Spleen (tissue), 11 donors: ENCODE data around the gene NOM1. TPM values are rescaled to one million over a fixed set of nuclear protein-coding genes. Genes with fewer than 3 reads are reported as not detected.

Source experiments
- DNase-seq: peaks from one replicate; pipeline ENCODE4 v3.0.0-alpha.2; 2020
- H3K27ac ChIP-seq, 8 donors: fragments of 200-600 bp; sonication (generic) in 7 of 8; 1 replicate in 4 of 8; 2 replicates in 4 of 8; pipeline versions ENCODE4 v1.5.0 to v1.8.0; 2016 to 2021; ENCODE audit warnings: inconsistent platforms in 4 of 8, mild to moderate bottlenecking in 4 of 8, moderate library complexity in 1 of 8
- H3K27me3 ChIP-seq, 7 donors: fragments of 200-600 bp; sonication (generic) in 6 of 7; replicated peaks in 1 of 7; 1 replicate in 4 of 7; 2 replicates in 3 of 7; pipeline versions ENCODE4 v1.5.0 to v1.8.0; 2016 to 2021; ENCODE audit warnings: inconsistent platforms in 3 of 7, mild to moderate bottlenecking in 1 of 7
- H3K36me3 ChIP-seq, 6 donors: fragments of 200-600 bp; sonication (generic) in 5 of 6; 1 replicate in 4 of 6; 2 replicates in 2 of 6; pipeline versions ENCODE4 v1.5.0 to v1.8.0; 2016 to 2021; ENCODE audit warnings: inconsistent platforms in 2 of 6
- H3K4me1 ChIP-seq, 6 donors: fragments of 200-600 bp; sonication (generic) in 5 of 6; 1 replicate in 3 of 6; 2 replicates in 3 of 6; pipeline versions ENCODE4 v1.5.0 to v1.8.0; 2016 to 2021; ENCODE audit warnings: inconsistent platforms in 3 of 6
- H3K4me3 ChIP-seq, 8 donors: fragments of 200-600 bp; sonication (generic) in 7 of 8; 1 replicate in 4 of 8; 2 replicates in 4 of 8; pipeline versions ENCODE4 v1.5.0 to v1.8.0; 2016 to 2021; ENCODE audit warnings: inconsistent platforms in 4 of 8, mild to moderate bottlenecking in 4 of 8, moderate library complexity in 2 of 8
- H3K9me3 ChIP-seq, 8 donors: fragments of 200-600 bp; sonication (generic) in 7 of 8; 1 replicate in 4 of 8; 2 replicates in 4 of 8; pipeline versions ENCODE4 v1.5.0 to v1.8.0; 2016 to 2021; ENCODE audit warnings: inconsistent platforms in 4 of 8
- POLR2A ChIP-seq, 3 donors: fragments of 450-650 bp; IDR thresholded peaks; one replicate each; pipeline ENCODE4 v1.5.1; 2017; ENCODE audit warnings: antibody characterized with exemption in 3 of 3, mild to moderate bottlenecking in 1 of 3
- POLR2AphosphoS5 ChIP-seq, 3 donors: sonication (generic); formaldehyde crosslinking; IDR thresholded peaks; one replicate each; pipeline ENCODE4 v1.5.1; 2017; ENCODE audit warnings: antibody characterized with exemption in 3 of 3
- WGBS, 5 donors: extraction: QIAGEN DNeasy Blood & Tissue Kit in 3 of 5; methylation state at CpG; one replicate each; pipeline versions ENCODE4 v1.1.5 to v1.1.7; 2013 to 2018; 5-methylcytosine and 5-hydroxymethylcytosine counted together
- intact Hi-C: fragments of 100-400 bp; cut with DNase I; formaldehyde crosslinking; loops from one replicate; pipeline ENCODE4 v1.15.0; 2023; ENCODE audit warnings: low total_unique reads
- polyA plus RNA-seq, 3 donors: library from polyadenylated mRNA; stranded (reverse); fragments of 200-250 nt; gene quantifications; one replicate each; pipeline ENCODE4 v1.2.1, GENCODE V29; 2013
- total RNA-seq, 7 donors: library from RNA; depleted of rRNA in 3 of 7; stranded (reverse); fragments of >200 nt in 3 of 7; fragmentation: NEBNext Ultra II Directional in 4 of 7; extraction: Animal tissue kit (Norgen Biotek cat#: 25700) in 4 of 7; gene quantifications; one replicate each; pipeline versions ENCODE4 v1.1.0 to v1.2.1, GENCODE V29; 2016 to 2021
- TF ChIP-seq, protein P1 (sequence below), 11 experiments: fragments of 200-600 bp in 7 of 11; fragments of 450-650 bp in 4 of 11; sonication (generic) in 4 of 11; IDR thresholded peaks in 8 of 11; conservative IDR thresholded peaks in 3 of 11; 1 replicate in 7 of 11; 2 replicates in 4 of 11; pipeline versions ENCODE4 v1.4.0 to v1.8.0; 2016 to 2021; ENCODE audit warnings: antibody characterized with exemption in 11 of 11, inconsistent platforms in 4 of 11, mild to moderate bottlenecking in 1 of 11
- donor health status: healthy with polysubstance abuse.
- donor health status: DM: no; HTN: no; CAD: no; lungs with moderate emphysema.
- donor health status: DM: no; HTN: no; CAD: no.
- donor health status: Bipolar disorder and iron deficiency.
- donor health status: healthy.
- donor health status: DM: no; HTN: no; CAD: no.
- donor health status: DM: yes; HTN: yes; CAD: no.

The NOM1 gene
- total and polyA plus RNA-seq, 10 donors = 4.5 to 31.1 (median 22.0) TPM

DNA sequence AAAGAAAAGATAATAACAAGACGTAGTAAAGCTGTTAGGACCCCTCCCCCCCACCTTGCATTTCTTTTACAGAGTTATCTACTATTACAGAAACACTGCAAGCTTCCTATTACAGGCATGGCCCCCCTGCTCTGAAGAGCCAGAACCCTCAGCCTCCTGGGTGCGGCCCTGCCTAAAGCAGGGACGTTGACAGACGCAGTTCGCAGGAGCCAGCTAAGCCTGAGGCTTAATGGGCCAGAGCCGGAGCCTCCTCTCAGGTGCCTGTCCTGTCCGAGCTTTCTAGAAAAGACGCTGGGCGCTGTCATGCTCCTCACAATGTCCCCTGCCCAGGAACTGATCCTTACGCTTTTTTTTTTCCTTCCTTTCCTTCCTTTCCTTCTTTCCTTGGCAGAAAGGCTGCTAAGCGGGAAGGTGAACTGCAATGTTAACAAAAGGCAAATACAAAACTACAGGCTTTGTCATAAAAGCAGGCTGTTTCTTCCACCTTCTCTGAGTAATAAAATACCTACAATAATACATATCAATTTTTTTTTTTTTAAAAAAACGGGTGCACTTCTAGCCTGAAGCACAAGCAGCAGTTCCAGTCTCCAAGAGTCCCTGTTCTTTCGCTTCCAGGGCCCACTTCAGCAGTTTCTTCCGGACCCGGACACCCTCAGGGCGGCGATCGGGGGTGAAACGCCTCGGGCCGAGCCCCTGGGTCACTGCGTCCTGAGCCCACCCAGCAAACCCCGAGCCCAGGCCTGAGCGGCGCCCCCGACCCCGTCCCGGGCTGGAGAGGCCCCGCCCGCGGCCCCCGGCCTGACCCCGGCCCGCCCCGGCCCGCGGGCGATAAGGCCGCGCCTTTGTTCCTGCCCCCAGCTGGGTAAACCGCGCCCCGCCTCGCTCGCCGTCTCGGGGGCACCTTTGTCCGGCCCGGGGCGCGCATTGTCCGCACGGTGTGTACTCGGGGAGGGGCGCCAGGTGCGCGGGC is 49.8 kb downstream of the NOM1 start:
- TF ChIP-seq POLR2AphosphoS5 (IDR thresholded peaks at IDR 0.05) (no peak), POLR2A (IDR thresholded peaks at IDR 0.05) (no peak)
- TF ChIP-seq, protein P1, sequence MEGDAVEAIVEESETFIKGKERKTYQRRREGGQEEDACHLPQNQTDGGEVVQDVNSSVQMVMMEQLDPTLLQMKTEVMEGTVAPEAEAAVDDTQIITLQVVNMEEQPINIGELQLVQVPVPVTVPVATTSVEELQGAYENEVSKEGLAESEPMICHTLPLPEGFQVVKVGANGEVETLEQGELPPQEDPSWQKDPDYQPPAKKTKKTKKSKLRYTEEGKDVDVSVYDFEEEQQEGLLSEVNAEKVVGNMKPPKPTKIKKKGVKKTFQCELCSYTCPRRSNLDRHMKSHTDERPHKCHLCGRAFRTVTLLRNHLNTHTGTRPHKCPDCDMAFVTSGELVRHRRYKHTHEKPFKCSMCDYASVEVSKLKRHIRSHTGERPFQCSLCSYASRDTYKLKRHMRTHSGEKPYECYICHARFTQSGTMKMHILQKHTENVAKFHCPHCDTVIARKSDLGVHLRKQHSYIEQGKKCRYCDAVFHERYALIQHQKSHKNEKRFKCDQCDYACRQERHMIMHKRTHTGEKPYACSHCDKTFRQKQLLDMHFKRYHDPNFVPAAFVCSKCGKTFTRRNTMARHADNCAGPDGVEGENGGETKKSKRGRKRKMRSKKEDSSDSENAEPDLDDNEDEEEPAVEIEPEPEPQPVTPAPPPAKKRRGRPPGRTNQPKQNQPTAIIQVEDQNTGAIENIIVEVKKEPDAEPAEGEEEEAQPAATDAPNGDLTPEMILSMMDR (IDR thresholded peaks at IDR 0.05 in 8 of 11, conservative IDR thresholded peaks at IDR 0.05 in 3 of 11) = no peak
- peak; percentile 80 for DNase-seq
- Histone ChIP-seq H3K4me3 (peak overlapping the region; percentile 35 to 78 (median 55)), H3K9me3 (no peaks in the 10 kb centered on the region), H3K36me3 (no peaks in the 10 kb centered on the region), H3K4me1 (peaks cover 10 to 55% (median 45%) of the 10 kb centered on the region in 6 donors), H3K27ac (peak overlapping the region in 1 of 8 donors; percentile 3), H3K27me3 (peaks cover 17 to 99% (median 62%) of the 10 kb centered on the region in 7 donors)
- WGBS, 5 donors = 8 to 36% (median 12%) methylated on average over 13 to 57 of the region's 57 CpGs
- intact Hi-C loops = no loop called here

DNA sequence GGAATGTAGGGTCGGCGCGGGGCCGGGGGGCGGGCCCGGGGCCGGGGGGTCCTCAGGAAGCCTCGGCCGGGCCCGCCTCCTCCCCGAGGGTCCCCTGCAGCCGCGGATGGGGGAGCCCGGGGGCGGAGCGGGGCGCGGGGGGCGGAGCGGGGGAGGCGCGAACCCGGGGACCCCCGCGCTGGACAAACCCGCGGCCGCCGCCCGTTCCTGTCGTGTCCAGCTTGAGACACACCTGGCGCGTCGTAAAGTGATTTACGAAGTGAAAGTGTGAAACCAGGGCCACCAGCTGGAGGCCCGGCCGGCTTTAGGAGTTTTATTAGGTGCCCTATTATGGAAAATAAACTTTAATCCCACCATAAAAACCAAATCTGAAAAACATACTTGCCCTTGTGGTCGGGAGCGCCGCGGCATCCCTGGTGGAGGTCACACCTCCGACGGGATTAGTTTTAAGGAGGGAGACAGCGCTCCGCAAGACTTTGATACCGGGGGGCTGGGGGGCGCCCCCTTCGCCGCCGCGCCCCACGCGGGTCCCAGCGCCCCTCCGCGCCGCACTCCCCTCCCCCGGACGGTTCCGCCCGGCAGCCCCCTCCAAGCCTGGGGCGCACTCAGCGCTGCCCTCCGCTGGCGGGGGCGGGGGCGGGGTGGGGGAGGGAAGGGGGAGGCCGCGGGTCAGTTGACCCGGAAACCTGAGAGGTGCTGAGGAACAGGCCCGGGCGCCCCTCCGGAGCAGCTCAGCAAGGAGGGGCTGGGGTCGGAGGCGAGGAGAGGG is 50.6 kb downstream of the NOM1 start:
- Histone ChIP-seq H3K4me3 (peak overlapping the region; percentile 35 to 78 (median 55)), H3K27ac (peak overlapping the region in 1 of 8 donors; percentile 3), H3K36me3 (no peaks in the 10 kb centered on the region), H3K4me1 (peaks cover 10 to 64% (median 54%) of the 10 kb centered on the region in 6 donors), H3K9me3 (no peaks in the 10 kb centered on the region), H3K27me3 (peaks cover 17 to 100% (median 70%) of the 10 kb centered on the region in 7 donors)
- TF ChIP-seq POLR2A (IDR thresholded peaks at IDR 0.05) (no peak), POLR2AphosphoS5 (IDR thresholded peaks at IDR 0.05) (no peak)
- TF ChIP-seq, protein P1 (IDR thresholded peaks at IDR 0.05 in 8 of 11, conservative IDR thresholded peaks at IDR 0.05 in 3 of 11) = no peak
- peak; percentile 74 for DNase-seq
- intact Hi-C loops = no loop called here
- 1 to 2% (median 2%) methylated on average over 44 to 75 of the region's 75 CpGs for WGBS, 5 donors

DNA sequence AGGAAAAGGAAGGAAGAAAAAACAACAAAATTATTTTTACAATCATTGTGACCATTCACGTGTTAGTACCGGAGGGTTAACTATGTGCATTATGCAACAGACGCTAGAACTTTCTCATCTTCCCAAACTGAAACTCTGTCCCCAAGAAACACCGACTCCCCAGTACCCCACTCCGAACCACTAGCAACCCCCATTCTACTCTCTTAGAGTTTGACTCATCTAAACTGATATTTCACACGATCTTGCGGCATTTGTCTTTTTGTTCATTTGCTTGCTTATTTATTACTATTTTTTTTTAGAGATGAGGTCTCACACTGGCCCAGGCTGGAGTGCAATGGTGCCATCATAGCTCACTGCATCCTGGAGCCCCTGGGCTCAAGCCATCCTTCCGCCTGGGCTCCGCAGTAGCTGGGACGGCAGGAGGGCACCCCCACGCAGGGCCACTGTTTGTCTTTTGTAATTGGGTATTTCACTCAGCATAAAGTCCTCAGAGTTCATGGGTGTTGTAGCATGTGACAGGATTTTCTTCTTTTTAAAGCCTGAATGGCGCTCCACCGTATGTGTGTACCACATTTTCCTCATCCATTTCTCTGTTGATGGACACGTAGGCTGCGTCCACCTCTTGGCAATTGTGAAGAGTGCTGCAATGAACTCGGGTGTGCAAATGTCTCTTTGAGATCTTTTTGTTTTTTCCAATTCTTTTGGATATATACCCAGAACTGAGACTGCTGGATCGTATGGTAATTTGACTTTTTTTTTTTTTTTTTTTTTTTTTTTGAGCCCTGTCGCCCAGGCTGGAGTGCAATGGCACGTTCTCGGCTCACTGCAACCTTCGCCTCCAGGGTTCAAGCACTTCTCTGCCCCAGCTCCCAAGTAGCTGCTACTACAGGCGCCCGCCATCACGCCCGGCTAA is 51.5 kb downstream of the NOM1 start:
- H3K36me3 ChIP-seq = no peaks in the 10 kb centered on the region
- DNase-seq = no peak
- TF ChIP-seq POLR2A (IDR thresholded peaks at IDR 0.05) = no peak
- TF ChIP-seq POLR2AphosphoS5 (IDR thresholded peaks at IDR 0.05) = no peak
- TF ChIP-seq, protein P1 (IDR thresholded peaks at IDR 0.05 in 8 of 11, conservative IDR thresholded peaks at IDR 0.05 in 3 of 11) = no peak
- peaks cover 22 to 100% (median 79%) of the 10 kb centered on the region in 7 donors for H3K27me3 ChIP-seq
- 13 to 19% (median 16%) methylated on average over 24 to 25 of the region's 25 CpGs for WGBS, 5 donors
- peak overlapping the region in 7 of 8 donors; percentile 36 to 78 (median 55) for H3K4me3 ChIP-seq
- H3K27ac ChIP-seq = no peak overlapping the region
- H3K9me3 ChIP-seq = no peaks in the 10 kb centered on the region
- intact Hi-C loops = no loop called here
- H3K4me1 ChIP-seq = peaks cover 10 to 72% (median 62%) of the 10 kb centered on the region in 6 donors
